Measurements from ENCODE around the gene PLET1.

PLET1 gene

GRCh38 chr11:112300094-112300786 is 39.6 kb upstream of the PLET1 start:
- TF ChIP-seq TAF1 (IDR thresholded peaks at IDR 0.05; ENCODE audit: borderline replicate concordance, insufficient read depth, low read length) (no peak), SIN3A (IDR thresholded peaks at IDR 0.05; ENCODE audit: borderline replicate concordance, insufficient read depth, low read length) (no peak), FOXP2 (optimal IDR thresholded peaks at IDR 0.05; ENCODE audit: borderline replicate concordance, extremely low read depth, extremely low read length, insufficient read depth) (no peak), REST (IDR thresholded peaks at IDR 0.05; ENCODE audit: insufficient read depth in 1 of 2, low read depth in 2 of 2, low read length in 2 of 2) (no peak), POLR2AphosphoS5 (IDR thresholded peaks at IDR 0.05; ENCODE audit: low read depth, low read length) (no peak)

GRCh38 chr11:112298535-112298934 is 37.9 kb upstream of the PLET1 start:
- TF ChIP-seq REST (IDR thresholded peaks at IDR 0.05; ENCODE audit: insufficient read depth in 1 of 2, low read depth in 2 of 2, low read length in 2 of 2) (no peak), TAF1 (IDR thresholded peaks at IDR 0.05; ENCODE audit: borderline replicate concordance, insufficient read depth, low read length) (no peak)

- TF ChIP-seq FOXP2 (optimal IDR thresholded peaks at IDR 0.05; ENCODE audit: borderline replicate concordance, extremely low read depth, extremely low read length, insufficient read depth) (no peak), TAF1 (IDR thresholded peaks at IDR 0.05; ENCODE audit: borderline replicate concordance, insufficient read depth, low read length) (no peak)
Measured at GRCh38 chr11:112297248-112297866, 36.7 kb upstream of the PLET1 start.

GRCh38 chr11:112296044-112296443 is 35.4 kb upstream of the PLET1 start:
- no peak for TF ChIP-seq REST (IDR thresholded peaks at IDR 0.05; ENCODE audit: insufficient read depth in 1 of 2, low read depth in 2 of 2, low read length in 2 of 2)
- no peak for TF ChIP-seq TAF1 (IDR thresholded peaks at IDR 0.05; ENCODE audit: borderline replicate concordance, insufficient read depth, low read length)
- no peak for TF ChIP-seq POLR2AphosphoS5 (IDR thresholded peaks at IDR 0.05; ENCODE audit: low read depth, low read length)
- no peak for TF ChIP-seq FOXP2 (optimal IDR thresholded peaks at IDR 0.05; ENCODE audit: borderline replicate concordance, extremely low read depth, extremely low read length, insufficient read depth)
- no peak for TF ChIP-seq SIN3A (IDR thresholded peaks at IDR 0.05; ENCODE audit: borderline replicate concordance, insufficient read depth, low read length)

GRCh38 chr11:112294688-112295340 is 34.2 kb upstream of the PLET1 start:
- TF ChIP-seq FOXP2 (optimal IDR thresholded peaks at IDR 0.05; ENCODE audit: borderline replicate concordance, extremely low read depth, extremely low read length, insufficient read depth): no peak
- TF ChIP-seq SIN3A (IDR thresholded peaks at IDR 0.05; ENCODE audit: borderline replicate concordance, insufficient read depth, low read length): no peak

GRCh38 chr11:112293614-112294013 is 33.0 kb upstream of the PLET1 start:
- TF ChIP-seq REST (IDR thresholded peaks at IDR 0.05; ENCODE audit: insufficient read depth in 1 of 2, low read depth in 2 of 2, low read length in 2 of 2) (no peak), FOXP2 (optimal IDR thresholded peaks at IDR 0.05; ENCODE audit: borderline replicate concordance, extremely low read depth, extremely low read length, insufficient read depth) (no peak), TAF1 (IDR thresholded peaks at IDR 0.05; ENCODE audit: borderline replicate concordance, insufficient read depth, low read length) (no peak), SIN3A (IDR thresholded peaks at IDR 0.05; ENCODE audit: borderline replicate concordance, insufficient read depth, low read length) (no peak), POLR2AphosphoS5 (IDR thresholded peaks at IDR 0.05; ENCODE audit: low read depth, low read length) (no peak)

All from PFSK-1 (cell line).